Ovary (tissue), 9 donors: Measurements from ENCODE around the gene TMEM38B. TPM values are rescaled to one million over a fixed set of nuclear protein-coding genes. Genes with fewer than 3 reads are reported as not detected.

Source experiments
- DNase-seq, 5 donors: peaks; one replicate each; pipeline ENCODE4 v3.0.0-alpha.2; 2019 to 2020
- H3K27ac ChIP-seq, 2 donors: fragments of 200-600 bp; one replicate each; pipeline versions ENCODE4 v1.5.1 to v1.8.0; 2019 to 2022
- H3K27me3 ChIP-seq: fragments of 200-600 bp; one replicate; pipeline ENCODE4 v1.8.0; 2022
- H3K36me3 ChIP-seq: fragments of 200-600 bp; sonication (generic); one replicate; pipeline ENCODE4 v1.5.1; 2019
- H3K4me1 ChIP-seq: one replicate; pipeline ENCODE4 v1.8.1; 2013; ENCODE audit warnings: mild to moderate bottlenecking, moderate library complexity; ENCODE audit not compliant: insufficient read depth
- H3K4me3 ChIP-seq: fragments of 200-600 bp; sonication (generic); one replicate; pipeline ENCODE4 v1.5.1; 2017
- H3K9me3 ChIP-seq, 2 donors: fragments of 200-600 bp in 1 of 2; sonication (generic) in 1 of 2; one replicate each; pipeline versions ENCODE4 v1.5.1 to v1.8.1; 2013 to 2019; ENCODE audit warnings: mild to moderate bottlenecking in 1 of 2, moderate library complexity in 1 of 2
- EP300 ChIP-seq: sonication (generic); formaldehyde crosslinking; IDR thresholded peaks from one replicate; pipeline ENCODE4 v1.6.1; 2017; ENCODE audit warnings: antibody characterized with exemption
- POLR2A ChIP-seq: fragments of 450-650 bp; IDR thresholded peaks from one replicate; pipeline ENCODE4 v1.6.1; 2017; ENCODE audit warnings: antibody characterized with exemption, mild to moderate bottlenecking, moderate library complexity
- WGBS, 3 donors: extraction: QIAGEN DNeasy Blood & Tissue Kit in 1 of 3; methylation state at CpG; one replicate each; pipeline versions ENCODE4 v1.1.5 to v1.1.7; 2013 to 2017; 5-methylcytosine and 5-hydroxymethylcytosine counted together
- intact Hi-C, 4 donors: fragments of 100-400 bp; cut with DNase I; formaldehyde crosslinking; loops; one replicate each; pipeline versions ENCODE4 v1.11.0 to v1.15.1; 2022 to 2023
- polyA plus RNA-seq, 2 donors: library from polyadenylated mRNA; stranded (reverse); fragments of 200-250 nt in 1 of 2; fragments of 350-450 nt in 1 of 2; fragmentation: Illumina TruSeq in 1 of 2; extraction: RNeasy Lipid Tissue Mini Kit (QIAGEN cat#74804) in 1 of 2; gene quantifications; one replicate each; pipeline ENCODE4 v1.2.3, GENCODE V29; 2013 to 2014
- total RNA-seq, 7 donors: library from RNA; depleted of rRNA in 2 of 7; stranded (reverse); fragments of >200 nt in 2 of 7; fragmentation: NEBNext Ultra II Directional in 3 of 7; extraction: Animal tissue kit (Norgen Biotek cat#: 25700) in 3 of 7; gene quantifications; one replicate each; pipeline versions ENCODE4 v1.1.0 to v1.2.4, GENCODE V29; 2016 to 2023
- TF ChIP-seq, protein P1 (sequence below), 3 donors: fragments of 450-650 bp in 2 of 3; fragments of 200-600 bp in 1 of 3; IDR thresholded peaks; one replicate each; pipeline versions ENCODE4 v1.5.1 to v1.8.0; 2016 to 2022; ENCODE audit warnings: antibody characterized with exemption in 3 of 3, mild to moderate bottlenecking in 1 of 3
- donor health status: DM: no; HTN: no; CAD: no; lungs with moderate emphysema.
- donor health status: DM: no; HTN: no; CAD: no.
- donor health status: Bipolar disorder and iron deficiency.
- donor health status: DM: yes; HTN: yes; CAD: no.
- donor health status: DM: no; HTN: no; CAD: no.
- donor health status: DM: yes; HTN: yes; CAD: no.

The TMEM38B gene
- total and polyA plus RNA-seq, 9 donors = 10.1 to 28.5 (median 14.4) TPM

DNA sequence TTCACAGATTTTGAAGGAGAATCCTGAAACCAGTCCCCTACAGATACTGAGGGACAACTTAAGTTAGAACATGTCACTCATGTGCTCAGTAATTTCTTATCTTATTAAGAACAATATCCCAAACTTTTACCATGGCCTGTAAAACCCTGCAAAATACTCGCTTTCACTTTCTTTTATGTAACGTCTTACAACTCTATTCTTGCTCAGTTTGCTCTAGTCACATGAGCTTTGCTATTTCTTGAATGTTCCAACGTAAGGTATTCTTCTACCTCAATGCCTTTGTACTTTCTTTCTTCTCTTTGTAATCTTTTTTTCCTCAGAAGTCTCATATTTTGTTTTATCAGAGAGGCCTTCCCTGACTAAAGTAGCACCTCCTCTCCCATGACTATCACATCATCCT, 14.1 kb downstream of the TMEM38B start:
- Histone ChIP-seq H3K4me3 (no peak overlapping the region), H3K4me1 (no peaks in the 10 kb centered on the region), H3K27me3 (no peaks in the 10 kb centered on the region), H3K9me3 (no peaks in the 10 kb centered on the region), H3K36me3 (no peaks in the 10 kb centered on the region), H3K27ac (no peak overlapping the region)
- DNase-seq = no peak
- intact Hi-C loops = no loop called here
- WGBS, 3 donors = 71 to 74% (median 71%) methylated on average over 3 of the region's 3 CpGs
- TF ChIP-seq POLR2A (no peak), EP300 (no peak)
- TF ChIP-seq, protein P1, sequence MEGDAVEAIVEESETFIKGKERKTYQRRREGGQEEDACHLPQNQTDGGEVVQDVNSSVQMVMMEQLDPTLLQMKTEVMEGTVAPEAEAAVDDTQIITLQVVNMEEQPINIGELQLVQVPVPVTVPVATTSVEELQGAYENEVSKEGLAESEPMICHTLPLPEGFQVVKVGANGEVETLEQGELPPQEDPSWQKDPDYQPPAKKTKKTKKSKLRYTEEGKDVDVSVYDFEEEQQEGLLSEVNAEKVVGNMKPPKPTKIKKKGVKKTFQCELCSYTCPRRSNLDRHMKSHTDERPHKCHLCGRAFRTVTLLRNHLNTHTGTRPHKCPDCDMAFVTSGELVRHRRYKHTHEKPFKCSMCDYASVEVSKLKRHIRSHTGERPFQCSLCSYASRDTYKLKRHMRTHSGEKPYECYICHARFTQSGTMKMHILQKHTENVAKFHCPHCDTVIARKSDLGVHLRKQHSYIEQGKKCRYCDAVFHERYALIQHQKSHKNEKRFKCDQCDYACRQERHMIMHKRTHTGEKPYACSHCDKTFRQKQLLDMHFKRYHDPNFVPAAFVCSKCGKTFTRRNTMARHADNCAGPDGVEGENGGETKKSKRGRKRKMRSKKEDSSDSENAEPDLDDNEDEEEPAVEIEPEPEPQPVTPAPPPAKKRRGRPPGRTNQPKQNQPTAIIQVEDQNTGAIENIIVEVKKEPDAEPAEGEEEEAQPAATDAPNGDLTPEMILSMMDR (IDR thresholded peaks at IDR 0.05) = no peak

DNA sequence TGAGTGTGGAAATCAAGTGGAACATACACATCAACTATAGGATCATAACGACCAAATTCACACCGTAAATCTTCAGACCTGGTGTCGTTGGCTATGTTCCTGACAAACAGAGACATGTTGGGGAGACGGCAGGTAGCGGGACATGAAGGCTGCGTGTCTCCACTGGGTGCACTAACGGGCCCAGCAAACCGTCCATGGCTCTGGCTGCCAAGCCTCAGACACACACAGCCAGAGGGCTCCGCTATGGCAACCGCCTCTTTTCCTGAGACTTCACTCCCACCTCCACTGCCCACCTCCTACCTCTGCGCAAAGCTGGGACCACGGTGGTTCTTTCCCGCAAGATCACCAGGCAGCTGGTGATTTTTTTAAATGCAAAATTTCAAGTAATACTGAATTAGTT, 16.3 kb downstream of the TMEM38B start:
- Histone ChIP-seq H3K4me1 (no peaks in the 10 kb centered on the region), H3K27me3 (no peaks in the 10 kb centered on the region), H3K9me3 (no peaks in the 10 kb centered on the region), H3K36me3 (no peaks in the 10 kb centered on the region), H3K27ac (no peak overlapping the region), H3K4me3 (no peak overlapping the region)
- WGBS, 3 donors = 94 to 96% (median 95%) methylated on average over 13 of the region's 13 CpGs
- DNase-seq = no peak
- TF ChIP-seq EP300 (no peak), POLR2A (no peak)
- TF ChIP-seq, protein P1 (IDR thresholded peaks at IDR 0.05) = no peak
- intact Hi-C loops = loop anchor here in 2 of 4 donors (10.0 kb wide), 1 partner anchor 96 kb away; no protein-coding TSS in a partner anchor

DNA sequence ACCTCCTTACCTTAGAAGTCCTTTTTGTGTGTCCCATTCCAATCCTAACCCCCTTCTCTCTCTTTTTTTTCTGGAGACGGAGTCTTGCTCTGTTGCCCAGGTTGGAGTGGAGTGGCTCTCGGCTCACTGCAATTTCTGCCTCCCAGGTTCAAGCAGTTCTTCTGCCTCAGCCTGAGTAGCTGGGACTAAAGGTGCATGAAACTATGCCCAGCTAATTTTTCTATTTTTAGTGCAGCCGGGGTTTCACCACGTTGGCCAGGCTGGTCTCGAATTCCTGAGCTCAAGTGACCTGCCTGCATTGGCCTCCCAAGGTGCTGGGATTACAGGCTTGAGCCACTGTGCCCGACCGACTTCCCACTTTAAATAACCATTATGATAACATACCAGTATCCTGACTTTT, 17.5 kb downstream of the TMEM38B start:
- Histone ChIP-seq H3K36me3 (no peaks in the 10 kb centered on the region), H3K9me3 (no peaks in the 10 kb centered on the region), H3K27me3 (no peaks in the 10 kb centered on the region), H3K4me3 (no peak overlapping the region), H3K27ac (no peak overlapping the region), H3K4me1 (no peaks in the 10 kb centered on the region)
- no peak for TF ChIP-seq POLR2A
- no peak for TF ChIP-seq EP300
- TF ChIP-seq, protein P1 (IDR thresholded peaks at IDR 0.05) = no peak
- DNase-seq = no peak
- intact Hi-C loops = loop anchor here in 2 of 4 donors (10.0 kb wide), 1 partner anchor 97 kb away; no protein-coding TSS in a partner anchor
- WGBS, 3 donors = 82 to 85% (median 85%) methylated on average over 7 of the region's 7 CpGs

DNA sequence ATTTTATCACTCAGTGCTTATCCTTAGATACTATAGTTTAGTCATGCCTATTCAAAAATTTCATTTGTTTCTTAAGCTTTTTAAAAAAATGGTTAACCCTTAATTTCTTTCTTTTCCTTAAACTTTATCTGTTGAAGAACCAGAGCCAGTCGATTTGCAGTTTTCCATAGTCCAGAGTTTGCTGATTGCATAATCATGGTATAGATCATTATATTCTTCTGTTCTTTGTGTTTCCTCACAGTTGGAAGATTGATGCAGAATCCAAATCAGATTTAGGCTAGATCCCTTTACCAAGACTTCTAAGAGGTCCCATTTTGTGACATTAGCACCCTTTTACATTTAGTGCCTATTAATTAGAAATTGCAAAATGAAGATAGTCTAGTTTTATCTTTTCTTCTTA, 18.0 kb downstream of the TMEM38B start:
- no peaks in the 10 kb centered on the region for H3K36me3 ChIP-seq
- H3K4me3 ChIP-seq = no peak overlapping the region
- intact Hi-C loops = loop anchor here in 2 of 4 donors (10.0 kb wide), 1 partner anchor 97 kb away; no protein-coding TSS in a partner anchor
- no peaks in the 10 kb centered on the region for H3K4me1 ChIP-seq
- no peak for DNase-seq
- TF ChIP-seq POLR2A (no peak), EP300 (no peak)
- TF ChIP-seq, protein P1 (IDR thresholded peaks at IDR 0.05) = no peak
- WGBS, 3 donors = 75 to 85% (median 83%) methylated on average over 1 of the region's 1 CpG
- no peaks in the 10 kb centered on the region for H3K9me3 ChIP-seq
- no peaks in the 10 kb centered on the region for H3K27me3 ChIP-seq
- H3K27ac ChIP-seq = no peak overlapping the region
